OCI-LY1 (cell line): ENCODE results near the gene BFSP1.

Source experiments
- H2AFZ ChIP-seq: fragments of 200-600 bp; sonication (generic), shearing (Covaris generic); 2 replicates; pipeline ENCODE4 v1.6.0; 2014; ENCODE audit warnings: antibody characterized with exemption, mild to moderate bottlenecking, low read length
- H3F3A ChIP-seq: fragments of 200-600 bp; sonication (generic), shearing (Covaris generic); 2 replicates; pipeline ENCODE4 v1.6.0; 2014; ENCODE audit warnings: mild to moderate bottlenecking, antibody characterized with exemption, low read length, moderate library complexity; ENCODE audit not compliant: insufficient read depth
- H3K27ac ChIP-seq: fragments of 200-600 bp; sonication (generic); 2 replicates; pipeline ENCODE4 v1.5.1; 2014; ENCODE audit warnings: low read length, mixed run types, mild to moderate bottlenecking, low read depth; ENCODE audit not compliant: poor library complexity, severe bottlenecking
- H3K27me3 ChIP-seq: fragments of 200-600 bp; sonication (generic); 2 replicates; pipeline ENCODE4 v1.6.0; 2014; ENCODE audit warnings: antibody characterized with exemption, mild to moderate bottlenecking, low read length, moderate library complexity; ENCODE audit not compliant: insufficient read depth
- H3K36me3 ChIP-seq: fragments of 200-600 bp; sonication (generic); 2 replicates; pipeline ENCODE4 v1.6.1; 2014; ENCODE audit warnings: mild to moderate bottlenecking, antibody characterized with exemption, low read length, moderate library complexity, mixed read lengths; ENCODE audit not compliant: insufficient read depth
- H3K4me1 ChIP-seq: fragments of 200-600 bp; sonication (generic); 2 replicates; pipeline ENCODE4 v1.5.1; 2014; ENCODE audit warnings: mild to moderate bottlenecking, low read length, moderate library complexity; ENCODE audit not compliant: insufficient read depth, severe bottlenecking
- H3K4me2 ChIP-seq: fragments of 200-600 bp; sonication (generic), shearing (Covaris generic); 2 replicates; pipeline ENCODE4 v1.6.1; 2014; ENCODE audit warnings: low read length
- H3K4me3 ChIP-seq: fragments of 200-600 bp; sonication (generic); 2 replicates; pipeline ENCODE4 v1.5.1; 2014; ENCODE audit warnings: low read length, low read depth, mild to moderate bottlenecking, mixed read lengths; ENCODE audit not compliant: poor library complexity, severe bottlenecking
- H3K79me2 ChIP-seq: fragments of 200-600 bp; shearing (Covaris generic); 2 replicates; pipeline ENCODE4 v1.6.1; 2016; ENCODE audit warnings: mixed run types, low read length, mixed read lengths; ENCODE audit not compliant: insufficient read depth
- H3K9ac ChIP-seq: fragments of 200-600 bp; sonication (generic), shearing (Covaris generic); 2 replicates; pipeline ENCODE4 v1.6.1; 2014; ENCODE audit warnings: mild to moderate bottlenecking, low read length, mixed read lengths
- H3K9me2 ChIP-seq: fragments of 200-600 bp; sonication (generic), shearing (Covaris generic); 2 replicates; pipeline ENCODE4 v1.6.1; 2014; ENCODE audit warnings: low read depth, mild to moderate bottlenecking, low read length, mixed read lengths
- H3K9me3 ChIP-seq: fragments of 200-600 bp; shearing (Covaris generic); 2 replicates; pipeline ENCODE4 v1.6.1; 2014; ENCODE audit warnings: low read length, mixed read lengths
- H4K20me1 ChIP-seq: fragments of 200-600 bp; sonication (generic), shearing (Covaris generic); 2 replicates; pipeline ENCODE4 v1.6.0; 2016; ENCODE audit warnings: mild to moderate bottlenecking, low read length; ENCODE audit not compliant: insufficient read depth
- CTCF ChIP-seq: fragments of 200-600 bp; sonication (generic), shearing (Covaris generic); IDR thresholded peaks from 2 replicates; pipeline ENCODE4 v1.5.1; 2017; ENCODE audit warnings: mild to moderate bottlenecking, antibody characterized with exemption, low read length, moderate library complexity, mixed read lengths
- EZH2 ChIP-seq: fragments of 200-600 bp; sonication (generic), shearing (Covaris generic); IDR thresholded peaks from 2 replicates; pipeline ENCODE4 v1.8.0; 2017; ENCODE audit warnings: borderline replicate concordance, mixed run types, mild to moderate bottlenecking, antibody characterized with exemption, low read length, moderate library complexity, mixed read lengths

BFSP1 gene

GRCh38 chr20:17493173-17493572 lies 38.0 kb downstream of the BFSP1 start:
- TF ChIP-seq CTCF = no peak
- no peak for TF ChIP-seq EZH2
- Histone ChIP-seq H3K4me1 (no peaks in the 10 kb centered on the region), H3K9ac (no peak overlapping the region), H3K79me2 (no peaks in the 10 kb centered on the region), H3K9me2 (no peaks in the 10 kb centered on the region), H4K20me1 (no peaks in the 10 kb centered on the region), H3K36me3 (no peaks in the 10 kb centered on the region), H3K4me2 (no peak overlapping the region), H2AFZ (no peak overlapping the region), H3F3A (no peaks in the 10 kb centered on the region), H3K9me3 (no peaks in the 10 kb centered on the region), H3K27ac (no peak overlapping the region), H3K4me3 (no peak overlapping the region), H3K27me3 (no peaks in the 10 kb centered on the region)

- Histone ChIP-seq H3F3A (no peaks in the 10 kb centered on the region), H2AFZ (no peak overlapping the region), H3K4me2 (no peak overlapping the region), H3K36me3 (no peaks in the 10 kb centered on the region), H3K9ac (no peak overlapping the region), H3K4me1 (no peaks in the 10 kb centered on the region), H4K20me1 (no peaks in the 10 kb centered on the region), H3K79me2 (no peaks in the 10 kb centered on the region), H3K27me3 (no peaks in the 10 kb centered on the region), H3K27ac (no peak overlapping the region), H3K9me3 (no peaks in the 10 kb centered on the region), H3K4me3 (no peak overlapping the region), H3K9me2 (no peaks in the 10 kb centered on the region)
- no peak for TF ChIP-seq CTCF
- TF ChIP-seq EZH2 = no peak
These were observed 39.7 kb downstream of the BFSP1 start for GRCh38 chr20:17491488-17491887.

GRCh38 chr20:17491041-17491440 lies 40.1 kb downstream of the BFSP1 start:
- Histone ChIP-seq H3K27ac (no peak overlapping the region), H3K4me3 (no peak overlapping the region), H3K36me3 (no peaks in the 10 kb centered on the region), H4K20me1 (no peaks in the 10 kb centered on the region), H2AFZ (no peak overlapping the region), H3K9ac (no peak overlapping the region), H3K4me1 (no peaks in the 10 kb centered on the region), H3F3A (no peaks in the 10 kb centered on the region), H3K9me3 (no peaks in the 10 kb centered on the region), H3K9me2 (no peaks in the 10 kb centered on the region), H3K27me3 (no peaks in the 10 kb centered on the region), H3K4me2 (no peak overlapping the region), H3K79me2 (no peaks in the 10 kb centered on the region)
- TF ChIP-seq EZH2 = no peak
- TF ChIP-seq CTCF = no peak
